CD4-positive, alpha-beta T cell (primary cell): ENCODE results near the gene CARM1. TPM values are rescaled to one million over a fixed set of nuclear protein-coding genes. Genes with fewer than 3 reads are reported as not detected.

Experiments
- ATAC-seq: fragments of 200-7000 bp; cut with Tn5 transposase; one replicate; pipeline ENCODE4 v1.10.0; 2022; ENCODE audit warnings: mild to moderate bottlenecking; ENCODE audit not compliant: poor library complexity
- CTCF ChIA-PET: fragments of 350-600 bp; sonication (Branson Sonifier 250); formaldehyde crosslinking; loops from one replicate; lab custom pipeline; 2021; ENCODE audit warnings: antibody characterized with exemption, inconsistent platforms; lab: Charles Lee
- POLR2A ChIA-PET: fragments of 350-600 bp; sonication (Branson Sonifier 250); formaldehyde crosslinking; loops from one replicate; lab custom pipeline; 2021; ENCODE audit warnings: antibody characterized with exemption, inconsistent platforms; lab: Charles Lee
- DNase-seq, 14 experiments: peaks; one replicate each; pipeline ENCODE4 v3.0.0-alpha.2; 2013 to 2020; ENCODE audit warnings: mixed read lengths in 2 of 14
- H3K27ac ChIP-seq, 2 donors: one replicate each; pipeline versions ENCODE4 v1.5.1 to v1.7.0; 2013; ENCODE audit warnings: low read length in 2 of 2, low read depth in 1 of 2, mild to moderate bottlenecking in 1 of 2
- H3K27me3 ChIP-seq, 2 experiments: 1 replicate in 1 of 2; 2 replicates in 1 of 2; pipeline versions ENCODE4 v1.6.1 to v1.7.0; 2013; ENCODE audit warnings: low read length in 2 of 2, control low read depth in 1 of 2, mild to moderate bottlenecking in 1 of 2, moderate library complexity in 1 of 2; ENCODE audit not compliant: insufficient read depth in 2 of 2, control insufficient read depth in 1 of 2
- H3K36me3 ChIP-seq: one replicate; pipeline ENCODE4 v1.6.1; 2013; ENCODE audit warnings: low read length, control low read depth; ENCODE audit not compliant: insufficient read depth
- H3K4me1 ChIP-seq: one replicate; pipeline ENCODE4 v1.6.1; 2013; ENCODE audit warnings: low read length, control low read depth; ENCODE audit not compliant: insufficient read depth
- H3K4me3 ChIP-seq: one replicate; pipeline ENCODE4 v1.5.1; 2013; ENCODE audit warnings: mild to moderate bottlenecking, low read length, moderate library complexity
- H3K9me3 ChIP-seq, 2 experiments: 1 replicate in 1 of 2; 2 replicates in 1 of 2; pipeline versions ENCODE4 v1.6.1 to v1.7.0; 2013; ENCODE audit warnings: low read length in 2 of 2, mild to moderate bottlenecking in 2 of 2, control low read depth in 1 of 2, moderate library complexity in 1 of 2; ENCODE audit not compliant: control insufficient read depth in 1 of 2, insufficient read depth in 1 of 2
- H3K27ac Mint-ChIP-seq: one replicate; pipeline ENCODE4 v1.8.0; 2020; ENCODE audit warnings: mixed read lengths
- H3K27me3 Mint-ChIP-seq: one replicate; pipeline ENCODE4 v1.8.0; 2021; ENCODE audit warnings: mixed read lengths
- H3K36me3 Mint-ChIP-seq: one replicate; pipeline ENCODE4 v1.8.0; 2021; ENCODE audit warnings: low read depth, mixed read lengths
- H3K4me1 Mint-ChIP-seq: one replicate; pipeline ENCODE4 v1.8.0; 2021; ENCODE audit warnings: low read depth, mixed read lengths
- H3K4me3 Mint-ChIP-seq: one replicate; pipeline ENCODE4 v1.8.0; 2020; ENCODE audit warnings: mild to moderate bottlenecking, mixed read lengths
- H3K9me3 Mint-ChIP-seq: one replicate; pipeline ENCODE4 v1.8.0; 2020; ENCODE audit warnings: mixed read lengths
- CTCF ChIP-seq: fragments of 200-600 bp; IDR thresholded peaks from one replicate; pipeline ENCODE4 v1.8.0; 2022; ENCODE audit warnings: antibody characterized with exemption, mild to moderate bottlenecking
- intact Hi-C, 2 experiments: fragments of 100-400 bp; cut with DNase I in 1 of 2; cut with micrococcal nuclease in 1 of 2; formaldehyde crosslinking; loops; one replicate each; pipeline versions ENCODE4 v1.15.1 to v1.9.0; 2023 to 2025; cut with DNase I, micrococcal nuclease
- polyA plus RNA-seq, 2 donors: library from polyadenylated mRNA; unstranded; fragments of 120-200 nt; gene quantifications; one replicate each; pipeline ENCODE4 v1.2.1, GENCODE V29; 2013
- total RNA-seq, 174 experiments: library from RNA in 2 of 174; stranded (reverse) in 2 of 174; gene quantifications; one replicate each; pipeline ENCODE4 v1.2.3 and lab custom pipeline; 2021 to 2026

CARM1 gene
- total RNA-seq = 10 to 100 TPM; 17.5 to 18.0 TPM
- polyA plus RNA-seq (2013, experiment 1 of 2) = 18.5 TPM
- polyA plus RNA-seq (2013, experiment 2 of 2) = 22.3 TPM
- total RNA-seq (lab: John Stamatoyannopoulos, UW) = 9.5 to 138 (median 30.3) reads per million in 172 experiments

- TF ChIP-seq CTCF = peak; percentile 34
- ChIA-PET POLR2A (interaction anchor here (0.5 to 2.5 kb wide), 8 partner anchors 32 to 305 kb away, joined by 3 to 21 read pairs (median 3); partner anchors contain the start of genes DNM2, KRI1 and TMED1), CTCF (interaction anchor here (0.6 to 1.2 kb wide), 3 partner anchors 35 to 170 kb away, joined by 3 to 4 read pairs (median 3); partner anchors contain the start of genes QTRT1 and TMED1)
- Mint-ChIP-seq H3K4me3 (peak within 1 kb of the TSS; percentile 86), H3K27ac (peak within 1 kb of the TSS; percentile 54), H3K4me1 (peaks cover 18% of the 10 kb centered on the region), H3K27me3 (no peaks in the 10 kb centered on the region), H3K9me3 (no peaks in the 10 kb centered on the region), H3K36me3 (no peaks in the 10 kb centered on the region)
- no peaks in the 10 kb centered on the region for H3K9me3 ChIP-seq
- H3K27ac ChIP-seq = peak within 1 kb of the TSS in 1 of 2 donors; percentile 57
- DNase-seq (peak; percentile 98 to 100 (median 99)), ATAC-seq (peak; percentile 83)
- intact Hi-C loops = loop anchor here (1.0 to 10.0 kb wide), 4 partner anchors 54 to 506 kb away; partner anchors contain the start of genes TIMM29 (in 2 of the 2), YIPF2 (in 2 of the 2) and CDKN2D (in 1 of the 2)
- no peaks in the 10 kb centered on the region for H3K27me3 ChIP-seq
- H3K36me3 ChIP-seq = no peaks in the 10 kb centered on the region
- peak within 1 kb of the TSS; percentile 69 for H3K4me3 ChIP-seq
- peaks cover 26% of the 10 kb centered on the region for H3K4me1 ChIP-seq
These were observed at the start of gene CARM1 for GRCh38 chr19:10870955-10871603. Gene CARM1 (plus strand): TSS chr19:10871553. CDS start chr19:10871703, 150 bp downstream.

- ChIA-PET CTCF (no interaction called here), POLR2A (no interaction called here)
- no peaks in the 10 kb centered on the region for H3K27me3 Mint-ChIP-seq
- H3K36me3 Mint-ChIP-seq = peaks cover 71% of the 10 kb centered on the region
- H3K4me1 ChIP-seq = no peaks in the 10 kb centered on the region
- no peak overlapping the region for H3K27ac ChIP-seq
- H3K27me3 ChIP-seq = no peaks in the 10 kb centered on the region
- H3K9me3 Mint-ChIP-seq = no peaks in the 10 kb centered on the region
- TF ChIP-seq CTCF = no peak
- ATAC-seq (no peak), DNase-seq (no peak)
- no peaks in the 10 kb centered on the region for H3K9me3 ChIP-seq
- no peak overlapping the region for H3K4me3 ChIP-seq
- no peak overlapping the region for H3K4me3 Mint-ChIP-seq
- H3K36me3 ChIP-seq = peaks cover 75% of the 10 kb centered on the region
- no peak overlapping the region for H3K27ac Mint-ChIP-seq
- intact Hi-C loops = no loop called here
- no peaks in the 10 kb centered on the region for H3K4me1 Mint-ChIP-seq
These were observed 47.7 kb upstream of the CARM1 start for GRCh38 chr19:10823690-10824089.

GRCh38 chr19:10826231-10826630 is 45.1 kb upstream of the CARM1 start:
- no peak overlapping the region for H3K4me3 ChIP-seq
- H3K27me3 Mint-ChIP-seq = no peaks in the 10 kb centered on the region
- no peaks in the 10 kb centered on the region for H3K27me3 ChIP-seq
- H3K27ac ChIP-seq = no peak overlapping the region
- no peaks in the 10 kb centered on the region for H3K9me3 Mint-ChIP-seq
- intact Hi-C loops = no loop called here
- H3K27ac Mint-ChIP-seq = peak overlapping the region; percentile 55
- no peak for ATAC-seq
- peaks cover 66% of the 10 kb centered on the region for H3K36me3 Mint-ChIP-seq
- H3K36me3 ChIP-seq = peaks cover 73% of the 10 kb centered on the region
- no peaks in the 10 kb centered on the region for H3K4me1 ChIP-seq
- H3K4me1 Mint-ChIP-seq = no peaks in the 10 kb centered on the region
- ChIA-PET POLR2A (interaction anchor here (1.2 kb wide), 1 partner anchor 9 kb away, joined by 3 read pairs; the partner anchor contains the start of gene TMED1), CTCF (interaction anchor here (1.4 kb wide), 1 partner anchor 38 kb away, joined by 7 read pairs; no protein-coding TSS in a partner anchor)
- TF ChIP-seq CTCF = no peak
- H3K9me3 ChIP-seq = no peaks in the 10 kb centered on the region
- DNase-seq = no peak
- H3K4me3 Mint-ChIP-seq = no peak overlapping the region
